GM18858 (cell line): ENCODE results near the gene C16orf89.

Source experiments
- ATAC-seq: cut with Tn5 transposase; IDR thresholded peaks from one replicate; pipeline ENCODE4 v1.9.1; 2021; ENCODE audit not compliant: unreplicated experiment

C16orf89 gene

GRCh38 chr16:5031601-5032000, 34.2 kb downstream of the C16orf89 start:
- no peak for ATAC-seq

GRCh38 chr16:5030251-5030870, 35.4 kb downstream of the C16orf89 start:
- no peak for ATAC-seq

DNA sequence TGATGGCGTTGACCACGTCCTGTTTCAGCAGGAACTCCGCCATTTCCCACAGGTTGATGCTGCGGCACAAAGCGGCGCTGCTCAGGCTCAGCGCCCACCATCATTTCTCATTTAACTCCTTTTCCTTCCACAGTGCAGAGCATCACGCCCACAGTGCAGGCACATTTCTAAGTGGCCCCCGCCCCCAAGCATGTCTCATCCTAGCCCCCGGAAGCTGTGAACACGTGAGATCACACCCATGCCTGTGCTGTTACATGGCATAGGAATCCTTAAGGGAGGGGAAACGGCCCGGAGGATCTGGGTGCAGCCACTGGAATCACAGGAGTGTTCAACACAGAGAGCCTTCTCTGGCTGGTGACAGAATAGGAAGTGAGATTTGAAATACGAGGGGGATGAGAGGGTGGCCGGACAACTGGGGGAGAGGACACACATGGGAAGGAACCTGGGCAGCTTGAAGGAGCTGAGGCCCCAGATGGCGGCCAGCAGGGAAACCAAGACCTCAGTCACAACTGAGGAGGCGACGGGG, 36.7 kb downstream of the C16orf89 start:
- no peak for ATAC-seq

GRCh38 chr16:5027575-5028235, 38.1 kb downstream of the C16orf89 start:
- no peak for ATAC-seq

DNA sequence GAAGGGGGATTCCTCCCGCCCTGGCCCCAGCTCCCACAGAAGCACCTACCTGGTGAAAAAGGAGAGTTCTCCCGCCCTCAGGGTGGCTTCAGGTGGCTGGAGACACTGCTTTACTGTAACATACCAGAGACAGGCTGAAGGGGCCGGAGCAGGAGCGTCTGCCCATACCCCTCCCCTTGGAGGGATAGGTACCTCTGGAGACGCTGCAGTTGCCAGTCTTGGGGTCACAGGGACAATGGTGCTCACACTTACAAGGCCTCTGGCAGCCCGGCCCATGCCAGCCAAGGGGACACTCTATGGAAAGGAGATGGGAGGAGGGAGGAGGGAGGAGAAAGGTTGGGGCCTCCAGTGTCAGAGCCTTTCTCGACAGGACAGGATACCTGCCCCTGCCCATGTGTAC, 38.7 kb downstream of the C16orf89 start:
- ATAC-seq: no peak

DNA sequence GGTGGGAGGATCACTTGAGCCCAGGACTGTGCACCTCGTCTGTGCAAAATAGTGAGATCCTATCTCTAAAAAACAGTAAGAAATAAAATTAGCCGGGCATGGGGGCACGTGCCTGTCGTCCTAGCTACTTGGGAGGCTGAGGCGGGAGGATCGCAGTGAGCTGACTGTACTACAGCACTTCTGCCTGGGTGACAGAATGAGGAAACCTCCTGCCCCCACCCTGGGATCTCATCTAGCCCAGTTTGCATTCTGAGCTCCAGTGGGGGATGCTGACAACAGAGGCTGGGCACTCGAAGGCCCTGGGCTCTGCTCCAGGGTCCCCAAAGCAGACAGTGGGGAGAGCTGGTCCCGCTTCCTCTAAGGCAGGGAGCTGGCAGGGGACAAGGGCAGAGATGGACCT, 39.1 kb downstream of the C16orf89 start:
- ATAC-seq: no peak

GRCh38 chr16:5025171-5025632, 40.6 kb downstream of the C16orf89 start:
- ATAC-seq: no peak

DNA sequence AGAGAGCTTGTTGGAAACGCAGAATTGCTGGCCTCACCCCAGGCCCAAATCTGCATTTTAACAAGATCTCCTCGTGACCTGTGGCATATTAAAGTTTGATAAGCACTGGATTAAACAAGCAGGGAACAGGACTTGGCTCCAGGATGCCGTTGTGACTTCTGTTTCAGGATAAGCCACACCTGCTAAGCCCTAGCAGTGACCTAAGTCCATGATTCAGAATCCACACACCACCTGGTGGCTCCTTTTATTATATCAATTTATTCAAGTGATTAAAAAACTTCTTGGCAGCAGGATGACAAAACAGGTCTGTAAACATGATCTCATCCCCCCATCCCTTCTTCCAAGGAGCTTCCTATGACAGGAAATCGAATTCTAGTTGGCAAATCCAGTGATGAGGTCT, 41.1 kb downstream of the C16orf89 start:
- no peak for ATAC-seq

- ATAC-seq: no peak
These were observed 43.2 kb downstream of the C16orf89 start for GRCh38 chr16:5022521-5022920.

- no peak for ATAC-seq
These were observed 45.2 kb downstream of the C16orf89 start for GRCh38 chr16:5020551-5020950.

GRCh38 chr16:5019775-5020174, 46.0 kb downstream of the C16orf89 start:
- ATAC-seq: no peak

- ATAC-seq: no peak
These were observed 47.0 kb downstream of the C16orf89 start for GRCh38 chr16:5018793-5019192.

DNA sequence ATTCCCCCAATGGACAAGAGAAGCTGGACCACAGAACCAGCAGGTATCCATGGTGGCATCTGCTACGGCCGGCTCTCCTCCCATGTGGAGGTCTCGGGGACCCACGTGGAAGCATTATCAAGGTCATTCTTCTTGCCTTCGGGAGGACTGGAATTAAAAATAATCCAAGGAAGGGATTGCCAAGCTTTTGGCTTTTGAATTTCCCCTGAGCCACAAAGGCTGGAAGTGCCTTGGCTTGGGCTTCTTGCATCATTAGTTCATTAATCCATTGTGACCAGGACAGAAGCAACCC, 48.1 kb downstream of the C16orf89 start:
- no peak for ATAC-seq

- ATAC-seq: no peak
These were observed 48.6 kb downstream of the C16orf89 start for GRCh38 chr16:5016967-5017677.

GRCh38 chr16:5015887-5016286, 49.9 kb downstream of the C16orf89 start:
- no peak for ATAC-seq

GRCh38 chr16:5015351-5015750, 50.4 kb downstream of the C16orf89 start:
- no peak for ATAC-seq

DNA sequence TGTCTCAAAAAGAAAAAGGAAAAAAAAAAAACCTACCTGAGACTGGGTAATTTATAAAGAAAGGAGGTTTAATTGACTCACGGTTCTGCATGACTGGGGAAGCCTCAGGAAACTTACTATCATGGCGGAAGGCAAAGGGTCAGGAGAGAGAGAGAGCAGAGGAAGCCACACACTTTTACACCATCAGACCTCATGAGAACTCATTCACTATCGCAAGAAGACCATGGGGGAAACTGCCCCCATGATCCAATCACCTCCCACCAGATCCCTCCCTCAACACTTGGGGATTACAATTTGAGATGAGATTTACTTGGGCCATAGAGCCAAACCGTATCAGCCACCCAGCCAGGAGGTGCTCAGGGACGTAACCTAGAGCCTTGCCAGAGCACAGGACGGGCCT, 52.9 kb downstream of the C16orf89 start:
- no peak for ATAC-seq

DNA sequence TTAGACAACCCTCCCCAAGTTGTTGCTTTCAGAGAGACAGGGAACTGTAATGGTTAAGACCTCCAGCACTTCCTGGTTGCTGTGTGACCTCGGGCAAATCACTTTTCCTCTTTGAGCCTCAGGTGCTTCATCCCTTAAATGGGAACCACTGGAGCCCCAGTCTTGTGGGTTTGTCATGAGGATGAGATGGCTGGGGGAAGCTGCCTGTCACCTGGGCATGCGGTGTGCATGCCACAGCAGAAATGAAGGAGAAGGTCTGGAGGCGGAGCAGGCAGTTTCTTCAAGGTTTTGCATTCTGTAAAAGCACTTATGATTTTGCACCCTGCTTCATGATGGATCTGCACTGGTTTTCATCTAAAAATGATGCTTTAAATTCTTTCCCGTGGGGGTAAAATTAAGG, 54.1 kb downstream of the C16orf89 start:
- no peak for ATAC-seq

DNA sequence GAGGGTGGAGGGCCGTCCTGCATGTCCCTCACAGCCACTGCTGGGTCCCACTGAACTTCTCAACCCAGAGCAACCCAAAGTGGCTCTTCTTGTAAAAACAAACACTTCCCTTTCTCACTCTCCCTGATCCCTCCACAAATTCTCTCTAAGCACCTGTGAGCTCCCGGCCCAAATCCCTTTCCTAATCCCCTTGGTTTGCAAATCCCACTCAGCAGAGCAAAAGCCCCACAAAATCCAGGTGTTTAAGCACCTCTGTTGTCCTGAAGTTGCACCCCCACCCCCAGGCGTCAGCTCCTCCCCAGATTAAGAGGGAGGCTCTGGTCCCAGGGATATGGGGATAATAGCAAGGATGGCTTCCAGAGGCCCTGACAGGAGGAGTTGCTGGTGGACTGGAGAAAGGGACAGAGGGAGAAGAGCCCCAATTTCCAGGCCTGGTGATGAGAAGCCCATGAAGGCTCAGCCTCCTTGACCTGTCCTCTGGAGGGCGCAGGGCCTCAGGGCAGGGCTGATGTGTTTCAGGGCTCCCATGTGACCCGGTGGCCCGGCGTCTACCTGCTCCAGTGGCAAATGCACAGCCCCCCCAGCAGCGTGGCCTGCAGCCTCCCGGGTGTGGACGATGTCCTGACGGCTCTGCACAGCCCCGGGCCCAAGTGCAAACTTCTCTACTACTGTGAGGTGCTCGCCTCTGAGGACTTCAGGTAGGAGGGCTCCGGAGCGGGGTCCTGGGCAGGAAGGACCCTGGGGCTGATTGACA, 55.0 kb downstream of the C16orf89 start:
- no peak for ATAC-seq

DNA sequence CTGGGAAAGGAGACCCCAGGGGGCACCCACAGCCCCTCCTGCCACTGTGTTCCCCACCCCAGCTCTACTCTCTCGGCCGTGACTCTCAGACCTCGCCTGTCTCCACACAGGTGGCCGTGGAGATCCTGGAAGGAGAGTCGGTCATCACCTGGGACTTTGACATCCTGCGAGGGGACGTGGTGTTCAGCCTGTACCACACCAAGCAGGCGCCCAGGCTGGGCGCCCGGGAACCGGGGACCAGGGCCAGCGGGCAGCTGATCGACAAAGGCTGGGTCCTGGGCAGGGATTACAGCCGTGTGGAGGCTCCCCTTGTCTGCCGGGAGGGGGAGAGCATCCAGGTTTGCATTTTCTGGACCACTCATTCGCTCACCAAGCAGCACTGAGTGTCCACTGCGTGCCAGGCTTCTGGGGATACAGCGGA, 57.4 kb downstream of the C16orf89 start:
- ATAC-seq: no peak

GRCh38 chr16:5007256-5007655, 58.5 kb downstream of the C16orf89 start:
- ATAC-seq: no peak
